AG04449 (cell line): ENCODE measurements around the gene DNAH5.
"Not testable (repeated sequence)": the region's sequence is repeated elsewhere in the genome, so short reads cannot be mapped to it uniquely, and the experiment has no call there.

Experiments
- CTCF ChIA-PET: fragments of 350-600 bp; formaldehyde crosslinking; extraction: SDS; loops from one replicate; lab custom pipeline; 2021; ENCODE audit warnings: antibody characterized with exemption; lab: Yijun Ruan, JAX
- POLR2A ChIA-PET: fragments of 400-600, 350-600 bp; formaldehyde crosslinking; extraction: SDS; loops from one replicate; lab custom pipeline; 2020; ENCODE audit warnings: antibody characterized with exemption, inconsistent platforms; lab: Yijun Ruan, JAX
- DNase-seq: peaks from one replicate; pipeline ENCODE4 v3.0.0-alpha.2; 2010; ENCODE audit warnings: low read depth, low spot score
- H3K4me3 ChIP-seq: 2 replicates; pipeline ENCODE4 v1.5.1; 2011; ENCODE audit warnings: low read depth, mild to moderate bottlenecking, control low read depth, low read length
- TF ChIP-seq, protein P1 (sequence below): IDR thresholded peaks from one replicate; pipeline ENCODE4 v1.5.1; 2011; ENCODE audit warnings: mild to moderate bottlenecking, moderate library complexity, low read length, control low read depth, inconsistent platforms; ENCODE audit not compliant: insufficient read depth; ENCODE audit errors: missing control alignments

Gene DNAH5

DNA sequence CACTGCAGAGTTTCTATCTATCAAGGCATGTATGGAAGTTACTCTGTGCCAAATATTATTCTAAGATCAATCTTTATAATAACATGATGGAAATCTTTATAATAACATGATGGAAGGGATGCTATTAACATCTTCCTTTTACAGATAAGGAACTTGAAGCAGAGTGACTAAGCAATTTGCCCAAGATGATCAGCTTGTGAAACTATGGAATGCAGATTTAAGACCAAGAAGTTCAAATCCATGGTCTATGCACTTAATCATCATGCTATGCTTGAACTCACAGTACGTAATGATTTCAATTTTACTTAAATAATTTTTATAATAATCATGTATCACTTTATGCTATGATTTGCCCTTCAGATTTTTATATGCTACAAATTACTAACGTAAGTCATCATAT, 123.1 kb downstream of the DNAH5 start:
- H3K4me3 ChIP-seq, result no peak overlapping the region
- no peak for DNase-seq
- CTCF ChIA-PET, result no interaction called here
- TF ChIP-seq, protein P1, sequence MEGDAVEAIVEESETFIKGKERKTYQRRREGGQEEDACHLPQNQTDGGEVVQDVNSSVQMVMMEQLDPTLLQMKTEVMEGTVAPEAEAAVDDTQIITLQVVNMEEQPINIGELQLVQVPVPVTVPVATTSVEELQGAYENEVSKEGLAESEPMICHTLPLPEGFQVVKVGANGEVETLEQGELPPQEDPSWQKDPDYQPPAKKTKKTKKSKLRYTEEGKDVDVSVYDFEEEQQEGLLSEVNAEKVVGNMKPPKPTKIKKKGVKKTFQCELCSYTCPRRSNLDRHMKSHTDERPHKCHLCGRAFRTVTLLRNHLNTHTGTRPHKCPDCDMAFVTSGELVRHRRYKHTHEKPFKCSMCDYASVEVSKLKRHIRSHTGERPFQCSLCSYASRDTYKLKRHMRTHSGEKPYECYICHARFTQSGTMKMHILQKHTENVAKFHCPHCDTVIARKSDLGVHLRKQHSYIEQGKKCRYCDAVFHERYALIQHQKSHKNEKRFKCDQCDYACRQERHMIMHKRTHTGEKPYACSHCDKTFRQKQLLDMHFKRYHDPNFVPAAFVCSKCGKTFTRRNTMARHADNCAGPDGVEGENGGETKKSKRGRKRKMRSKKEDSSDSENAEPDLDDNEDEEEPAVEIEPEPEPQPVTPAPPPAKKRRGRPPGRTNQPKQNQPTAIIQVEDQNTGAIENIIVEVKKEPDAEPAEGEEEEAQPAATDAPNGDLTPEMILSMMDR, result no peak
- POLR2A ChIA-PET, result no interaction called here

DNA sequence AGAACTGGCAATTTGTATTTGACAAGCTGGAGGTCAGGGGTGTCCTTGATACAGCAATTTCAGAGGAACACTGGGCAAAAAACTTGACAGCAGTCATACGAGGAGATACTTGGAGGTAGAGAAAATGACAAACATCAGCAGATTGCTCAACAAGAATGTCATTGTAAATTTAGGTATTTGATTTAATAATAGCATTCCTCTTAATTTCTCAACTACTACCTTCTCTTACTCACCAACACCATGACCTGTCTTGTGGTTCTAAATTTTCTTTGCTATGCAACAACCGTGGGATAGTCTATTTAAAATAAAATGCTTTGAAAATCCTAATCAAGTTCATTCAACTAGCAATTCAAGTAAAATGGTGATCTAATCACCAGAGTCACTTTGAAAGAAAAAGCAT, 128.4 kb downstream of the DNAH5 start:
- POLR2A ChIA-PET, result no interaction called here

GRCh38 chr5:13814301-13814700, 130.2 kb downstream of the DNAH5 start:
- ChIA-PET CTCF (no interaction called here), POLR2A (no interaction called here)
- no peak for DNase-seq
- H3K4me3 ChIP-seq, result no peak overlapping the region
- TF ChIP-seq, protein P1, result no peak

More for the DNA sequence above, 128.4 kb downstream of the DNAH5 start:
- CTCF ChIA-PET, result no interaction called here
- no peak for DNase-seq
- TF ChIP-seq, protein P1, result no peak
- H3K4me3 ChIP-seq, result no peak overlapping the region

- H3K4me3 ChIP-seq, result no peak overlapping the region
- DNase-seq, result no peak
- POLR2A ChIA-PET, result no interaction called here
- CTCF ChIA-PET, result no interaction called here
- TF ChIP-seq, protein P1, result no peak
Observed at GRCh38 chr5:13809921-13810320, 134.6 kb downstream of the DNAH5 start.

DNA sequence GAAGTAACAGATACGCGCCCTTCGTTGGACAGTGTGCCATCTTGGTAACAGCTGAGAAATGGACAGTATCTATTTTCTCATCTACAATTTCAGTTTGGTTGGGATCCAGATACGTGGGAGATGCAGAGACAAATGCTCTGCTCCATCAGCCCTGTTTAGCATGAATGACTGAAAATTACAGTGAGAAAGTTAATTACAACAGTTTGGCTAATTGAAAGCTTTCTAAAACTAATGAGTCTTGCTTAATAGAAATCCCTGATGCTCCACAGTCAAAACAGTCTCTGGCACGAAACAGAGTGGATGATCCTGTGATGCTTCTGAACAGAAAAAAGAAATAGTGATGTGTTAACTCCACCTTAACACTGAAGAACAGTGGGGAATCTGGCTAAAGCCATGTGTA, 140.2 kb downstream of the DNAH5 start:
- TF ChIP-seq, protein P1, result no peak
- no peak overlapping the region for H3K4me3 ChIP-seq
- CTCF ChIA-PET, result no interaction called here
- no peak for DNase-seq
- POLR2A ChIA-PET, result no interaction called here

GRCh38 chr5:13798569-13798968, 145.9 kb downstream of the DNAH5 start:
- H3K4me3 ChIP-seq, CTCF ChIA-PET, POLR2A ChIA-PET, DNase-seq: not testable (repeated sequence)

DNA sequence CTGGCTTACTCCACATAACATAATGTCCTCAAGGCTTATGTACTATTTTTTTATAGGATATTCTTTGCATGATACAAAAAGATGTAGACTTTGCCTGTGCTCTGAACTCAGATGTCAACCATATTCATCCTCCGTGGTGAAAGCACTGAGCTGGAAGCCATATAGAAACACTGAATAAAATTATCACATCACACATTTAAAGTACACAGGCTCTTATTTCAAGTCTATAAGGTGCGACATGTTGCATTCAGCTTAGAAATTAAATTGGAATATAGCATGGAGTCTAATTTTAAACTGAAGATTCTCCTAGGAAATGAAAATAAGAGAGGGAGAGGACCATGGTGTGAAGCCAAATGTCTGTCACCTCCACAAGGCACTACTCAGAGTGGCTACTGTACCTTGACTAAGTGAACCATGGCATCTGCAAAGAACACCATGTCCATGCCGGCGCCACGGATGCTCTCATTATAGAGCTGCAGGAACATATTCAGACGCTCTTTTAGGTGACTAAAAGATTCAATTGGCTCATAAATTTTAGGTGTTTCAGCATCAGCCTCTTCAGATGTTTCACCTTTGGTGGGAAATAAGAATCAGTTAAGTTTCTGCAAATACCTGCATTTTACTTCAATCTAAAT, 158.6 kb downstream of the DNAH5 start:
- no peak overlapping the region for H3K4me3 ChIP-seq
- ChIA-PET POLR2A (no interaction called here), CTCF (no interaction called here)
- TF ChIP-seq, protein P1, result no peak
- DNase-seq, result no peak
